IMR-90 (cell line): ENCODE measurements around the gene XPC. TPM values are rescaled to one million over a fixed set of nuclear protein-coding genes. Genes with fewer than 3 reads are reported as not detected.

Source experiments
- ATAC-seq: fragments of 200-7000 bp; cut with Tn5 transposase; 2 replicates; pipeline ENCODE4 v1.9.1; 2020; ENCODE audit warnings: low read depth, mild to moderate bottlenecking, moderate library complexity
- BruUV-seq: library from RNA; stranded (reverse); fragments of 400-500 nt; replicated peaks from 2 replicates; lab custom pipeline; 2021; lab: Mats Ljungman, UMichigan
- CTCF ChIA-PET: fragments of 300-600 bp; formaldehyde crosslinking; extraction: SDS; loops from one replicate; lab custom pipeline; 2021; ENCODE audit warnings: antibody characterized with exemption; lab: Yijun Ruan, JAX
- POLR2A ChIA-PET: fragments of 300-600 bp; sonication (Branson Sonifier 250); formaldehyde crosslinking; loops from one replicate; lab custom pipeline; 2022; ENCODE audit warnings: antibody characterized with exemption; ENCODE audit not compliant: unreplicated experiment; lab: Charles Lee
- DNase-seq: peaks from one replicate; pipeline ENCODE4 v3.0.0; 2013
- H2AFZ ChIP-seq: replicated peaks from 2 replicates; pipeline ENCODE3; 2013; ENCODE audit warnings: low read length, mild to moderate bottlenecking; ENCODE audit not compliant: poor library complexity
- H2AK5ac ChIP-seq: 2 replicates; pipeline ENCODE4 v1.6.1; 2013; ENCODE audit warnings: low read depth, low read length, inconsistent platforms
- H2AK9ac ChIP-seq: replicated peaks from 2 replicates; pipeline ENCODE3; 2013; ENCODE audit warnings: mild to moderate bottlenecking, low read depth, low read length, moderate library complexity; ENCODE audit not compliant: poor library complexity
- H2BK120ac ChIP-seq: 2 replicates; pipeline ENCODE4 v1.6.1; 2013; ENCODE audit warnings: low read depth, low read length, inconsistent platforms
- H2BK15ac ChIP-seq: 3 replicates; pipeline ENCODE4 v1.6.1; 2013; ENCODE audit warnings: low read depth, low read length, inconsistent platforms
- H2BK20ac ChIP-seq: 2 replicates; pipeline ENCODE4 v1.6.1; 2013; ENCODE audit warnings: low read depth, mild to moderate bottlenecking, inconsistent platforms, low read length, moderate library complexity
- H2BK5ac ChIP-seq: 2 replicates; pipeline ENCODE4 v1.6.1; 2013; ENCODE audit warnings: mild to moderate bottlenecking, low read depth, low read length, inconsistent platforms; ENCODE audit not compliant: poor library complexity, severe bottlenecking
- H3K14ac ChIP-seq: replicated peaks from 2 replicates; pipeline ENCODE4 v1.6.1; 2013; ENCODE audit warnings: low read depth, low read length, inconsistent platforms
- H3K18ac ChIP-seq: 2 replicates; pipeline ENCODE4 v1.6.1; 2013; ENCODE audit warnings: low read depth, low read length, control low read depth
- H3K23ac ChIP-seq: 2 replicates; pipeline ENCODE4 v1.6.1; 2013; ENCODE audit warnings: low read depth, low read length, inconsistent platforms
- H3K27ac ChIP-seq: 2 replicates; pipeline ENCODE4 v1.5.1; 2013; ENCODE audit warnings: mild to moderate bottlenecking, control low read depth, low read length; ENCODE audit not compliant: insufficient read depth
- H3K27me3 ChIP-seq: 2 replicates; pipeline ENCODE4 v1.6.1; 2013; ENCODE audit warnings: low read length; ENCODE audit not compliant: control insufficient read depth, insufficient read depth
- H3K36me3 ChIP-seq: 2 replicates; pipeline ENCODE4 v1.6.1; 2013; ENCODE audit warnings: low read length, mixed read lengths; ENCODE audit not compliant: control insufficient read depth, insufficient read depth
- H3K4ac ChIP-seq: 2 replicates; pipeline ENCODE4 v1.6.1; 2013; ENCODE audit warnings: low read depth, low read length, inconsistent platforms
- H3K4me1 ChIP-seq: 2 replicates; pipeline ENCODE4 v1.6.1; 2013; ENCODE audit warnings: low read length, mixed read lengths; ENCODE audit not compliant: control insufficient read depth, insufficient read depth
- H3K4me2 ChIP-seq: 2 replicates; pipeline ENCODE4 v1.6.1; 2013; ENCODE audit warnings: low read depth, mild to moderate bottlenecking, control low read depth, low read length, moderate library complexity
- H3K4me3 ChIP-seq: 2 replicates; pipeline ENCODE4 v1.5.1; 2013; ENCODE audit warnings: low read depth, mild to moderate bottlenecking, control low read depth, low read length, moderate library complexity; ENCODE audit not compliant: insufficient read depth
- H3K56ac ChIP-seq: 2 replicates; pipeline ENCODE4 v1.6.1; 2013; ENCODE audit warnings: low read length, inconsistent platforms; ENCODE audit not compliant: insufficient read depth; ENCODE audit errors: extremely low read depth
- H3K79me1 ChIP-seq, 2 experiments: 2 replicates each; pipeline ENCODE4 v1.6.1; 2013; ENCODE audit warnings: low read length in 2 of 2, inconsistent platforms in 1 of 2, low read depth in 1 of 2
- H3K9ac ChIP-seq: 2 replicates; pipeline ENCODE4 v1.6.1; 2013; ENCODE audit warnings: low read depth, low read length, control low read depth
- H3K9me1 ChIP-seq: 2 replicates; pipeline ENCODE4 v1.6.1; 2013; ENCODE audit warnings: low read length, inconsistent platforms; ENCODE audit not compliant: insufficient read depth
- H3K9me3 ChIP-seq: 2 replicates; pipeline ENCODE4 v1.6.1; 2013; ENCODE audit warnings: low read length; ENCODE audit not compliant: control insufficient read depth, insufficient read depth
- H4K20me1 ChIP-seq: 2 replicates; pipeline ENCODE4 v1.6.1; 2013; ENCODE audit warnings: low read length, inconsistent platforms; ENCODE audit not compliant: insufficient read depth
- H4K5ac ChIP-seq: 2 replicates; pipeline ENCODE4 v1.6.1; 2013; ENCODE audit warnings: mild to moderate bottlenecking, low read depth, low read length, control low read depth
- H4K8ac ChIP-seq, 2 experiments: 2 replicates each; pipeline ENCODE4 v1.6.1; 2013; ENCODE audit warnings: low read depth in 2 of 2, low read length in 2 of 2, control low read depth in 1 of 2, inconsistent platforms in 1 of 2
- H4K91ac ChIP-seq: 2 replicates; pipeline ENCODE4 v1.6.1; 2013; ENCODE audit warnings: low read depth, low read length, inconsistent platforms; ENCODE audit not compliant: insufficient read depth
- BHLHE40 ChIP-seq: fragments of 150-350 bp; IDR thresholded peaks from 2 replicates; pipeline ENCODE4 v1.6.1; 2016; ENCODE audit warnings: mild to moderate bottlenecking, low read depth, low read length
- CEBPB ChIP-seq: IDR thresholded peaks from 2 replicates; pipeline ENCODE4 v1.6.1; 2012; ENCODE audit warnings: low read depth, low read length, improper control_type of control experiment
- CHD1 ChIP-seq: IDR thresholded peaks from 2 replicates; pipeline ENCODE4 v1.6.1; 2012; ENCODE audit warnings: low read depth, low read length, improper control_type of control experiment
- CTCF ChIP-seq: conservative IDR thresholded peaks from 2 replicates; pipeline ENCODE4 v1.5.1; 2012; ENCODE audit warnings: mild to moderate bottlenecking, low read depth, low read length, improper control_type of control experiment
- ELK1 ChIP-seq: fragments of 150-350 bp; IDR thresholded peaks from 2 replicates; pipeline ENCODE4 v1.6.1; 2016; ENCODE audit warnings: low read depth, mild to moderate bottlenecking, low read length, moderate library complexity, borderline replicate concordance
- FOS ChIP-seq: fragments of 150-350 bp; IDR thresholded peaks from 2 replicates; pipeline ENCODE4 v1.6.1; 2016; ENCODE audit warnings: low read depth, low read length
- MAFK ChIP-seq: IDR thresholded peaks from 2 replicates; pipeline ENCODE4 v1.6.1; 2012; ENCODE audit warnings: low read depth, low read length, improper control_type of control experiment
- MAZ ChIP-seq: IDR thresholded peaks from 2 replicates; pipeline ENCODE4 v1.6.1; 2012; ENCODE audit warnings: low read depth, mild to moderate bottlenecking, low read length, improper control_type of control experiment, moderate library complexity, borderline replicate concordance
- MXI1 ChIP-seq: IDR thresholded peaks from 2 replicates; pipeline ENCODE4 v1.6.1; 2012; ENCODE audit warnings: low read depth, mild to moderate bottlenecking, low read length, moderate library complexity, borderline replicate concordance
- NFE2L2 ChIP-seq: fragments of 150-350 bp; IDR thresholded peaks from 2 replicates; pipeline ENCODE4 v1.6.1; 2016; ENCODE audit warnings: low read depth, mild to moderate bottlenecking, low read length
- POLR2A ChIP-seq: IDR thresholded peaks from 2 replicates; pipeline ENCODE4 v1.6.1; 2012; ENCODE audit warnings: mild to moderate bottlenecking, low read depth, low read length
- RAD21 ChIP-seq: IDR thresholded peaks from 2 replicates; pipeline ENCODE4 v1.6.1; 2012; ENCODE audit warnings: low read length, improper control_type of control experiment
- RCOR1 ChIP-seq: IDR thresholded peaks from 2 replicates; pipeline ENCODE4 v1.6.1; 2012; ENCODE audit warnings: mild to moderate bottlenecking, low read length, improper control_type of control experiment; ENCODE audit not compliant: insufficient replicate concordance
- RFX5 ChIP-seq: IDR thresholded peaks from 2 replicates; pipeline ENCODE4 v1.8.0; 2012; ENCODE audit warnings: low read depth, mild to moderate bottlenecking, low read length, moderate library complexity
- SMC3 ChIP-seq: fragments of 150-350 bp; IDR thresholded peaks from 2 replicates; pipeline ENCODE4 v1.6.1; 2016; ENCODE audit warnings: low read depth, mild to moderate bottlenecking, antibody characterized with exemption, low read length, moderate library complexity
- USF2 ChIP-seq: fragments of 150-350 bp; IDR thresholded peaks from 2 replicates; pipeline ENCODE4 v1.6.1; 2017; ENCODE audit warnings: mild to moderate bottlenecking, antibody characterized with exemption, low read length, low read depth
- WGBS, 2 experiments: methylation state at CpG; one replicate each; pipeline versions ENCODE4 v1.1.5 to v1.1.7; 2013; ENCODE audit warnings: missing lambda C conversion rate in 2 of 2; ENCODE audit not compliant: insufficient read length in 1 of 2; ENCODE audit errors: extremely low coverage in 2 of 2; 5-methylcytosine and 5-hydroxymethylcytosine counted together
- dilution Hi-C: fragments of 300-500 bp; cut with HindIII; formaldehyde crosslinking; loops from one replicate; pipeline ENCODE4 v1.14.3; 2018; ENCODE audit warnings: low sequenced_read_pairs; ENCODE audit not compliant: unreplicated experiment
- in situ Hi-C: fragments of 300-500 bp; cut with MboI; formaldehyde crosslinking; loops from 3 replicates; pipeline ENCODE4 v1.14.3; 2019; ENCODE audit warnings: low sequenced_read_pairs, inconsistent platforms, mixed read lengths
- intact Hi-C: fragments of 100-400 bp; cut with micrococcal nuclease; formaldehyde crosslinking; loops from 2 replicates; pipeline ENCODE4 v1.10.0; 2022
- polyA plus RNA-seq, 3 experiments: library from polyadenylated mRNA; depleted of rRNA; stranded (reverse); fragments of >200 nt; gene quantifications; 2 replicates each; pipeline ENCODE4 v1.2.3, GENCODE V29; 2012; ENCODE audit warnings: low replicate concordance in 1 of 3
- total RNA-seq: library from RNA; depleted of rRNA; stranded (reverse); fragments of >200 nt; gene quantifications from 2 replicates; pipeline ENCODE4 v1.2.3, GENCODE V29; 2012

The XPC gene
- total and polyA plus RNA-seq, 2 of the 4 experiments (the other 2 are of a cell fraction), result 30.9 to 48.8 TPM

- H3K36me3 ChIP-seq, result peaks cover 54% of the 10 kb centered on the region
Observed at GRCh38 chr3:14128724-14129123, 49.7 kb downstream of the XPC start.

More at GRCh38 chr3:14128724-14129123, 49.7 kb downstream of the XPC start:
- Histone ChIP-seq H3K4me2 (no peak overlapping the region), H2BK15ac (no peak overlapping the region), H3K23ac (no peak overlapping the region), H2BK5ac (no peak overlapping the region), H3K9me1 (peaks cover 27% of the 10 kb centered on the region), H2BK120ac (no peak overlapping the region), H2BK20ac (no peak overlapping the region), H3K79me1 (peaks cover 25 to 73% of the 10 kb centered on the region in 2 experiments), H3K27ac (no peak overlapping the region), H3K4me1 (peaks cover 13% of the 10 kb centered on the region), H4K20me1 (peaks cover 32% of the 10 kb centered on the region), H3K14ac (no peak overlapping the region), H2AK5ac (no peak overlapping the region), H3K27me3 (no peaks in the 10 kb centered on the region), H2AFZ (no peak overlapping the region), H3K9ac (no peak overlapping the region), H3K9me3 (no peaks in the 10 kb centered on the region), H4K91ac (no peak overlapping the region), H3K4me3 (no peak overlapping the region), H3K18ac (no peak overlapping the region), H4K5ac (no peak overlapping the region), H4K8ac (no peak overlapping the region), H3K56ac (no peak overlapping the region), H2AK9ac (no peak overlapping the region), H3K4ac (no peak overlapping the region)
- intact Hi-C loops (loop anchor here (5.0 kb wide), 1 partner anchor 339 kb away; no protein-coding TSS in a partner anchor), in situ Hi-C loops (loop anchor here (25.0 kb wide), 1 partner anchor 91 kb away; no protein-coding TSS in a partner anchor), dilution Hi-C loops (no loop called here)
- ChIA-PET CTCF (no interaction called here), POLR2A (no interaction called here)
- BruUV-seq, result no TSS peak
- no CpG with 5 or more reads among the region's 5 CpGs for WGBS, 2 experiments
- DNase-seq (no peak), ATAC-seq (no peak)
- TF ChIP-seq NFE2L2 (no peak), MXI1 (no peak), SMC3 (no peak), POLR2A (no peak), CTCF (no peak), RFX5 (no peak), MAZ (no peak), CEBPB (no peak), ELK1 (no peak), RAD21 (no peak), FOS (no peak), CHD1 (no peak), BHLHE40 (no peak), RCOR1 (no peak), MAFK (no peak), USF2 (no peak)
